ENCODE measurements around the gene ANKRD22. TPM values are rescaled to one million over a fixed set of nuclear protein-coding genes. Genes with fewer than 3 reads are reported as not detected.

Gene ANKRD22
- total RNA-seq, 1 experiment from 2014 or later, result not detected

DNA sequence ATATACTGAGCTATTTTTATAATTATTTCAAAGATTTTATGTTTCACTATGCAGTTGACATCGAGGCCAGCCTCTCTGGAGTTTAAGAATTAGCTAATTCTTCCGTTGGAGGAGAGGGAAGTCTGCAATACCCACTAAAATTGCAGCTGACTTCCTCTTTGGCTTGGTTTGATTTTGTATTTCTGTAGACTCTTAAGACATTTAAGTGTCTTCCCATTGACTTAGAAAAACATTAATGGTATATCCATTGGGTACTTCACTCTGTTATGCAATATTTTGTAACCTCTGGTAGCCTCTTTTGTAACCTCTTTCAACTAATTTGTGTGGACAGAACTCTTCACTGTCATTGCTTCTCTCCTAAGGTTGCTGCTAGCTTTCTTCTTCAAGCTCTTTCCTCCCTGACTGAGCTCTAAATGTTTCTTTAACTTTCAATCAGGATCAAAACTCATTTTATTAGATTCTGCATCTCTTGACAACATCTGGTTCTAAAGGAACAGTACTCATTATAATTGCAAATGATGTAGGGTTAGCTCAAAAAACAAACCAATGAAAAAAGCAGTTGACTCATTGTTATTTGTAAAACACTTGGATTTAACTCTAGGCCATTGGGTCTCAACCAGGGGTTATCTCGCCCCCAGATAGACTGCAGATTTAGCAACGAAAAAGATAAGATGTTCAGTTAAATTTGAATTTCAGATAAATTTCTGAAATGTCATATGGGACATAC is 1.7 kb upstream of the ANKRD22 start:
- Histone ChIP-seq H3K4me1 (ENCODE audit: low read length) (no peaks in the 10 kb centered on the region), H3K36me3 (ENCODE audit: insufficient read depth, low read length) (no peaks in the 10 kb centered on the region), H3K27ac (ENCODE audit: low read length) (no peak overlapping the region), H4K20me1 (ENCODE audit: insufficient read depth, low read depth, low read length) (no peaks in the 10 kb centered on the region), H3K9me3 (ENCODE audit: low read length) (no peaks in the 10 kb centered on the region), H3K9ac (ENCODE audit: low read length) (no peak overlapping the region), H3K4me3 (ENCODE audit: low read length) (no peak overlapping the region), H2AFZ (ENCODE audit: low read length) (no peak overlapping the region), H3K79me2 (ENCODE audit: low read length) (no peaks in the 10 kb centered on the region), H3K4me2 (ENCODE audit: low read depth, low read length, poor library complexity, severe bottlenecking) (no peak overlapping the region), H3K9me2 (replicated peaks; ENCODE audit: insufficient read depth, low read length) (no peaks in the 10 kb centered on the region), H3K27me3 (ENCODE audit: low read length) (no peaks in the 10 kb centered on the region)
- DNase-seq, result no peak

DNA sequence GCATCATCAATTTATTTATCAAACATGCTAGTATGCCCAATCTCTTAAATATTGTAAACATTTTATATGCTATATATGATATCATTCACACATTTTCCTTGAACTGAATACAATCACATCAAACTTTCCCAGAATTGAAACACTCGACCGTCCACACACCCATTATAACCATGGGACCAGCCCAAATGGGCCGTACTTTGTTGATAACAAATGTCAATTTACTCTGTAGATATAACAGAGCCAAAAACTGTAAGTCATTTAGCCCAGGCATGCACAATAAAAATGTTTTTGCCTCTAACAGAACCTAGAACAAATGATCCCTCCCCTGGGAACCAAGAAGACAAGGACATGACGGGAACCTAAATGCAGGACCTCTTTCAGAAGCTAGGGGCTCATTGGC is 683 bp upstream of the ANKRD22 start:
- H3K27me3 ChIP-seq (ENCODE audit: low read length), result no peaks in the 10 kb centered on the region
- no peaks in the 10 kb centered on the region for H3K9me3 ChIP-seq (ENCODE audit: low read length)
- no peak overlapping the region for H3K4me2 ChIP-seq (ENCODE audit: low read depth, low read length, poor library complexity, severe bottlenecking)
- H3K27ac ChIP-seq (ENCODE audit: low read length), result no peak overlapping the region
- no peaks in the 10 kb centered on the region for H4K20me1 ChIP-seq (ENCODE audit: insufficient read depth, low read depth, low read length)
- DNase-seq, result no peak
- H3K79me2 ChIP-seq (ENCODE audit: low read length), result no peaks in the 10 kb centered on the region
- H3K4me1 ChIP-seq (ENCODE audit: low read length), result no peaks in the 10 kb centered on the region
- no peaks in the 10 kb centered on the region for H3K36me3 ChIP-seq (ENCODE audit: insufficient read depth, low read length)
- H3K9ac ChIP-seq (ENCODE audit: low read length), result no peak overlapping the region
- H2AFZ ChIP-seq (ENCODE audit: low read length), result no peak overlapping the region
- H3K9me2 ChIP-seq (replicated peaks; ENCODE audit: insufficient read depth, low read length), result no peaks in the 10 kb centered on the region
- H3K4me3 ChIP-seq (ENCODE audit: low read length), result no peak overlapping the region

DNA sequence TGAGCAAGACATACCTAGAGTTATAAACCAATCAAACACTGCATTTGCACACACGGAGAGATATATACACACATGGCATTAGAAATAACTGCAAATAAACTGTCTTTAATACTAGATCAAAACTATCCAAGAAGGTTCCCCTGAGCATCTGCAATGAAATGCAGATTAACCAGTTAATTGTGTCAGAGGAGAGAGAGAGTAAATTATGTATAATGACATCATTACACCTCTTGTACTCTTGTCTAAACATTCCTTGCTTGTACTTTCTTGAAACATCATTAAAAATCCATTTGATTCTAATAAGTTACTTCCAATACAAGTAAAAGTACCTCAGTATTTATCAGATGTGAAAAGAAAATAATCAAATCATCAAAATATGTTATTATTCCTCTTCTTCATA is 932 bp downstream of the ANKRD22 start:
- H3K9me3 ChIP-seq (ENCODE audit: low read length), result no peaks in the 10 kb centered on the region
- no peak overlapping the region for H3K4me2 ChIP-seq (ENCODE audit: low read depth, low read length, poor library complexity, severe bottlenecking)
- no peak overlapping the region for H2AFZ ChIP-seq (ENCODE audit: low read length)
- H3K4me3 ChIP-seq (ENCODE audit: low read length), result no peak overlapping the region
- H3K79me2 ChIP-seq (ENCODE audit: low read length), result no peaks in the 10 kb centered on the region
- H4K20me1 ChIP-seq (ENCODE audit: insufficient read depth, low read depth, low read length), result no peaks in the 10 kb centered on the region
- no peaks in the 10 kb centered on the region for H3K4me1 ChIP-seq (ENCODE audit: low read length)
- H3K36me3 ChIP-seq (ENCODE audit: insufficient read depth, low read length), result no peaks in the 10 kb centered on the region
- H3K9ac ChIP-seq (ENCODE audit: low read length), result no peak overlapping the region
- H3K27me3 ChIP-seq (ENCODE audit: low read length), result no peaks in the 10 kb centered on the region
- no peak overlapping the region for H3K27ac ChIP-seq (ENCODE audit: low read length)
- DNase-seq, result no peak
- H3K9me2 ChIP-seq (replicated peaks; ENCODE audit: insufficient read depth, low read length), result no peaks in the 10 kb centered on the region

DNA sequence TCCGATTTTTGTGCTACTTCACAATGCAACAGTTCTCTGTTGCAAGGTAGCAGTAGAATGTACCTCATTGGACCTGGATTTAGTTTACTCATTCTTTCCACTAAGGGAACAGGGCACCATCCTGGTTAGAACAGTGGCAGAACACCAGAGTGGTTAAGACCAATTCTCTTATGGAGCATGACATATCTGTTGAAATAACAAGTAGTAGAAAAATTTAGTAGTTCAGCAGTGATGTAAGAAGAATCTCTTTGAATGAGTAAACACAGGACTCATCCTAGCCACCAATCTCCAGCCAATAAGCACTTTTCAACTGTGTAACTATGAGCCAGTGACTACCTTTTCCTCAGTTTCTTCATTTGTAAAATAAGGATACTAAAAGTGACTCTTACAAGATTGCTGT is 2.4 kb downstream of the ANKRD22 start:
- Histone ChIP-seq H3K4me3 (ENCODE audit: low read length) (no peak overlapping the region), H3K27ac (ENCODE audit: low read length) (no peak overlapping the region), H3K9me3 (ENCODE audit: low read length) (no peaks in the 10 kb centered on the region), H3K4me1 (ENCODE audit: low read length) (no peaks in the 10 kb centered on the region), H3K9me2 (replicated peaks; ENCODE audit: insufficient read depth, low read length) (no peaks in the 10 kb centered on the region), H4K20me1 (ENCODE audit: insufficient read depth, low read depth, low read length) (no peaks in the 10 kb centered on the region), H3K4me2 (ENCODE audit: low read depth, low read length, poor library complexity, severe bottlenecking) (no peak overlapping the region), H3K9ac (ENCODE audit: low read length) (no peak overlapping the region), H2AFZ (ENCODE audit: low read length) (no peak overlapping the region), H3K79me2 (ENCODE audit: low read length) (no peaks in the 10 kb centered on the region), H3K27me3 (ENCODE audit: low read length) (no peaks in the 10 kb centered on the region), H3K36me3 (ENCODE audit: insufficient read depth, low read length) (no peaks in the 10 kb centered on the region)
- DNase-seq, result no peak

DNA sequence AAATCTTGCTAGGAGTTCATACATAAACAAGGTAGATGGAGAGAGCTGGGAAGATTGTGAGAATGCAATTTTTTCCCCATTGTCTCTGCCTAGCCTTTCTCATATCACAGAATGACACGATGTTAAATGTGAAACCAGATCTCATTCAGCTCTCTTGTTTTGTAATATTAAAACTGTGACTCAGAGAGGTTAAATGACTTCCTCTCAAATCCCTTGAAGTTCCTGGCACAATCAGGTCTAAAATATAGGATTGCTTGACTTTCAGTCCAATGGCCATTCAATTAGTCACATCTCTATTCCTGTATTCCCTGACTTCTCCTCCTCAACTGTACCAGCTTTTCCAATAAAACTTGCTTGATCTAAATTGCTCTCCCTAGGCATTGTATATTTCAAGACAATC is 3.1 kb downstream of the ANKRD22 start:
- DNase-seq, result no peak
- Histone ChIP-seq H3K9ac (ENCODE audit: low read length) (no peak overlapping the region), H3K27ac (ENCODE audit: low read length) (no peak overlapping the region), H3K36me3 (ENCODE audit: insufficient read depth, low read length) (no peaks in the 10 kb centered on the region), H3K4me3 (ENCODE audit: low read length) (no peak overlapping the region), H3K4me1 (ENCODE audit: low read length) (no peaks in the 10 kb centered on the region), H3K9me3 (ENCODE audit: low read length) (no peaks in the 10 kb centered on the region), H3K79me2 (ENCODE audit: low read length) (no peaks in the 10 kb centered on the region), H2AFZ (ENCODE audit: low read length) (no peak overlapping the region), H3K4me2 (ENCODE audit: low read depth, low read length, poor library complexity, severe bottlenecking) (no peak overlapping the region), H3K27me3 (ENCODE audit: low read length) (no peaks in the 10 kb centered on the region), H4K20me1 (ENCODE audit: insufficient read depth, low read depth, low read length) (no peaks in the 10 kb centered on the region), H3K9me2 (replicated peaks; ENCODE audit: insufficient read depth, low read length) (no peaks in the 10 kb centered on the region)

DNA sequence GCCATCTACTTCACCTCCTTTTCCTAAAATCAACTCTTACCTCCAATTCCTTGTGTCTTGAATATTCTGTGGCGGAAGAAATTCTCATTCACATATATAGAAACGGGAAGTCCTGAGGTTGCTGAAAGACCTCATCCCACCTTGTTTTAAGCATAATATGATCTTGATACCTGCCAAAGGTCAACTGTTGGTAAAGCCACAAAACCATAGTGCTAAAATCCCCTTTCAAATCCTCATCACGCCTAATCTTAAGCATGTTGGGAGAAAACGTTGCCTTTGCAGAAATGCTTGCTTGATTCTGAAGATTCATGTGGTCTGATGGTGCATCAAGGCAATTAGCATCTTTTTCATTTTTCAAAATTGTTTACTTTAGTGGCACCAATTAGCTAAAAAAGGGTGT is 8.5 kb downstream of the ANKRD22 start:
- Histone ChIP-seq H3K79me2 (ENCODE audit: low read length) (no peaks in the 10 kb centered on the region), H3K4me1 (ENCODE audit: low read length) (no peaks in the 10 kb centered on the region), H3K27me3 (ENCODE audit: low read length) (no peaks in the 10 kb centered on the region), H3K9ac (ENCODE audit: low read length) (no peak overlapping the region), H3K9me2 (replicated peaks; ENCODE audit: insufficient read depth, low read length) (no peaks in the 10 kb centered on the region), H3K4me2 (ENCODE audit: low read depth, low read length, poor library complexity, severe bottlenecking) (no peak overlapping the region), H2AFZ (ENCODE audit: low read length) (no peak overlapping the region), H3K4me3 (ENCODE audit: low read length) (no peak overlapping the region), H3K27ac (ENCODE audit: low read length) (no peak overlapping the region), H3K9me3 (ENCODE audit: low read length) (no peaks in the 10 kb centered on the region), H3K36me3 (ENCODE audit: insufficient read depth, low read length) (no peaks in the 10 kb centered on the region), H4K20me1 (ENCODE audit: insufficient read depth, low read depth, low read length) (no peaks in the 10 kb centered on the region)
- DNase-seq, result no peak

DNA sequence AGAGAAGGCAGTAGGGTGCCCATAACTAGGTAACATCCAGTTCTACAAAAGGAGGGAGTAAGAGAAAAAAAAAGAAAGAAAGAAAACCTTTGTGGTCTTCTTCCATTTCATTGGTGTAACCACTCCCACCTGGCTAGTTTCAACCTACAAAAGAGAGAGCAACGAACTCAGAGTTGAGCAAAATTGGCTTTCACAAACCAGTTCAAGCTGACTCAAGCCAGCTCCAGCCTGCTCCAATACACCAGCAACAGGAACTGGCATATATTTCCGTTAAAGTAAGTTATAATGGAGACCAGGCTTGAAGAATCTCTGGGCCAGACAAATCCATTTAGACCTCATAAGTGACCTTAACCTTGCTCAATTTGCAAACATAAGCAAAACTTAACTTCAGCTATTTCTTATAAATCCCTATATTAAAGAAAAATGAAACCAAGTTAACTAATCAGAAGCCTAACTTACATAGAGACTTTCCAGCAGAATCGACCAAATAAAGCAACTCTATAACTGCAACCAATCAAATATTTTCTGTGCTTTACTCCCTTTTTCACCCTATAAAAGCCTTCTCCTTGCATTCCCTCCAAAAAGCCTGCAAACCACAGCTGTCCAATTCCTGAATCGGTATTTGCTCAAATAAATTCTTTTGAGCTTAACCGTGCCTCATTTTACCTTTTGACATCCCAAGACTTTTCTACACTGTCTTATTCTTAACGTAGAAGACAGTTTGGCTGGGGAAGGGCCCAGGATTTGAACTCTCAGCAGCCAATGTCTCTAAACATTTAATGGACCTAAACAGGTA is 10.1 kb downstream of the ANKRD22 start:
- H3K27me3 ChIP-seq (ENCODE audit: low read length), result no peaks in the 10 kb centered on the region
- no peaks in the 10 kb centered on the region for H3K79me2 ChIP-seq (ENCODE audit: low read length)
- no peaks in the 10 kb centered on the region for H3K9me3 ChIP-seq (ENCODE audit: low read length)
- H3K4me2 ChIP-seq (ENCODE audit: low read depth, low read length, poor library complexity, severe bottlenecking), result no peak overlapping the region
- no peaks in the 10 kb centered on the region for H3K36me3 ChIP-seq (ENCODE audit: insufficient read depth, low read length)
- no peaks in the 10 kb centered on the region for H3K9me2 ChIP-seq (replicated peaks; ENCODE audit: insufficient read depth, low read length)
- H4K20me1 ChIP-seq (ENCODE audit: insufficient read depth, low read depth, low read length), result no peaks in the 10 kb centered on the region
- no peaks in the 10 kb centered on the region for H3K4me1 ChIP-seq (ENCODE audit: low read length)
- no peak for DNase-seq
- no peak overlapping the region for H3K4me3 ChIP-seq (ENCODE audit: low read length)
- no peak overlapping the region for H3K27ac ChIP-seq (ENCODE audit: low read length)
- H3K9ac ChIP-seq (ENCODE audit: low read length), result no peak overlapping the region
- H2AFZ ChIP-seq (ENCODE audit: low read length), result no peak overlapping the region

DNA sequence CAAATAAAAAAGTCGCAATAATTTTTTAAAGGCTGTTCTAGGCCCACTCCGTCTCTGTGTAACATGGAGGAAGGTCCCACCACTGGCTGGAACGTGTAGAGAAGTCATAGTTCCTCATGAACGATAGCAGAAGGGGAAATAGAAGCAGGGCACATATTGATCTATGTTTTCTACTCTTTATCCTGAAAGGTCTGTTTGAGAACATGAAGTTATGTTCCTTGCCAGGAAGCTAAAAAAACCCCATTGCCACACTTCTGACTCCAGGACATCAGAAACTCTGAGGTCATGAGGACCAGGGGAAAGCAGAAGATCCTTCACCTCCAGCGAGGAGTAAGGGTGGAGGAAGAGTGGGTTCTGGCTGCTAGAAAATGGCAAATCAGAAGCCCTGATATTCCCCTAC is 10.8 kb downstream of the ANKRD22 start:
- no peak overlapping the region for H2AFZ ChIP-seq (ENCODE audit: low read length)
- H3K9me3 ChIP-seq (ENCODE audit: low read length), result no peaks in the 10 kb centered on the region
- no peak for DNase-seq
- no peak overlapping the region for H3K9ac ChIP-seq (ENCODE audit: low read length)
- no peak overlapping the region for H3K4me3 ChIP-seq (ENCODE audit: low read length)
- H3K9me2 ChIP-seq (replicated peaks; ENCODE audit: insufficient read depth, low read length), result no peaks in the 10 kb centered on the region
- H3K27me3 ChIP-seq (ENCODE audit: low read length), result no peaks in the 10 kb centered on the region
- H4K20me1 ChIP-seq (ENCODE audit: insufficient read depth, low read depth, low read length), result no peaks in the 10 kb centered on the region
- H3K4me1 ChIP-seq (ENCODE audit: low read length), result no peaks in the 10 kb centered on the region; the same call in 1 of the 2 replicates
- no peak overlapping the region for H3K4me2 ChIP-seq (ENCODE audit: low read depth, low read length, poor library complexity, severe bottlenecking)
- H3K27ac ChIP-seq (ENCODE audit: low read length), result no peak overlapping the region
- H3K36me3 ChIP-seq (ENCODE audit: insufficient read depth, low read length), result no peaks in the 10 kb centered on the region
- no peaks in the 10 kb centered on the region for H3K79me2 ChIP-seq (ENCODE audit: low read length)
